Measurements from ENCODE around the gene CSKMT. TPM values are rescaled to one million over a fixed set of nuclear protein-coding genes. Genes with fewer than 3 reads are reported as not detected.

The CSKMT gene
- total RNA-seq, 1 experiment from 2014 or later = 49.2 TPM

GRCh38 chr11:62708793-62709192 is 43.7 kb downstream of the CSKMT start:
- no peak overlapping the region for H3K23ac ChIP-seq (ENCODE audit: insufficient read length, low read depth, low read length)
- no peaks in the 10 kb centered on the region for H3K27me3 Mint-ChIP-seq (ENCODE audit: low read depth)
- peak; percentile 58 for DNase-seq
- no peaks in the 10 kb centered on the region; the same call in 1 of the 2 replicates for H3K79me2 ChIP-seq (ENCODE audit: insufficient read depth, low read length)
- peaks cover 44 to 48% of the 10 kb centered on the region in 2 experiments for H3K4me1 Mint-ChIP-seq
- H3K18ac ChIP-seq (ENCODE audit: insufficient read length, low read depth, low read length) = peak overlapping the region; percentile 65
- H3K56ac ChIP-seq (ENCODE audit: insufficient read length, low read depth, low read length) = no peak overlapping the region
- no CpG with 5 or more reads among the region's 7 CpGs for WGBS (ENCODE audit: extremely low coverage, insufficient read length, low lambda C conversion rate)
- no peak overlapping the region for H3T11ph ChIP-seq (ENCODE audit: low read length)
- no peak overlapping the region for H4K8ac ChIP-seq (replicated peaks; ENCODE audit: insufficient read length, low read depth, low read length)
- TF ChIP-seq, protein P1, sequence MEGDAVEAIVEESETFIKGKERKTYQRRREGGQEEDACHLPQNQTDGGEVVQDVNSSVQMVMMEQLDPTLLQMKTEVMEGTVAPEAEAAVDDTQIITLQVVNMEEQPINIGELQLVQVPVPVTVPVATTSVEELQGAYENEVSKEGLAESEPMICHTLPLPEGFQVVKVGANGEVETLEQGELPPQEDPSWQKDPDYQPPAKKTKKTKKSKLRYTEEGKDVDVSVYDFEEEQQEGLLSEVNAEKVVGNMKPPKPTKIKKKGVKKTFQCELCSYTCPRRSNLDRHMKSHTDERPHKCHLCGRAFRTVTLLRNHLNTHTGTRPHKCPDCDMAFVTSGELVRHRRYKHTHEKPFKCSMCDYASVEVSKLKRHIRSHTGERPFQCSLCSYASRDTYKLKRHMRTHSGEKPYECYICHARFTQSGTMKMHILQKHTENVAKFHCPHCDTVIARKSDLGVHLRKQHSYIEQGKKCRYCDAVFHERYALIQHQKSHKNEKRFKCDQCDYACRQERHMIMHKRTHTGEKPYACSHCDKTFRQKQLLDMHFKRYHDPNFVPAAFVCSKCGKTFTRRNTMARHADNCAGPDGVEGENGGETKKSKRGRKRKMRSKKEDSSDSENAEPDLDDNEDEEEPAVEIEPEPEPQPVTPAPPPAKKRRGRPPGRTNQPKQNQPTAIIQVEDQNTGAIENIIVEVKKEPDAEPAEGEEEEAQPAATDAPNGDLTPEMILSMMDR (conservative IDR thresholded peaks at IDR 0.05) = no peak
- H3K36me3 Mint-ChIP-seq (ENCODE audit: insufficient read depth in 1 of 3, low read depth in 3 of 3) = peaks cover 26 to 45% (median 33%) of the 10 kb centered on the region in 3 experiments
- no peak overlapping the region for H2BK120ac ChIP-seq (ENCODE audit: low read depth, low read length, poor library complexity, severe bottlenecking)
- peak overlapping the region; percentile 91 for H3K9ac ChIP-seq (ENCODE audit: extremely low read depth, insufficient read length, low read length)
- H3K4me2 ChIP-seq (ENCODE audit: insufficient read depth, insufficient read length, low read length) = peak overlapping the region; percentile 99
- H3K9me3 Mint-ChIP-seq = no peaks in the 10 kb centered on the region; a peak in 1 of 5 replicates
- no peaks in the 10 kb centered on the region for H3K79me1 ChIP-seq (ENCODE audit: insufficient read depth, low read depth, low read length, poor library complexity, severe bottlenecking)
- no peak overlapping the region for H2BK5ac ChIP-seq (ENCODE audit: insufficient read length, low read length)
- no peaks in the 10 kb centered on the region for H3K27me3 ChIP-seq (ENCODE audit: insufficient read depth, low read length)
- no peak overlapping the region for H4K91ac ChIP-seq (ENCODE audit: insufficient read length, low read depth, low read length)
- peak overlapping the region; percentile 90 for H3K14ac ChIP-seq (ENCODE audit: insufficient read depth, low read length)
- peak overlapping the region; percentile 55 for H4K5ac ChIP-seq (ENCODE audit: insufficient read length, low read depth, low read length)
- H2BK15ac ChIP-seq (ENCODE audit: low read depth, low read length) = no peak overlapping the region
- peak overlapping the region; percentile 96 to 100 (median 98) for H3K27ac Mint-ChIP-seq
- no peak overlapping the region for H2BK20ac ChIP-seq (ENCODE audit: low read depth, low read length, poor library complexity, severe bottlenecking)
- no peak overlapping the region for H2BK12ac ChIP-seq (ENCODE audit: insufficient read length, low read depth, low read length)
- H3K4me3 Mint-ChIP-seq = peak overlapping the region; percentile 84 to 91
- H2AFZ ChIP-seq (ENCODE audit: low read length) = no peak overlapping the region
- peaks cover 28% of the 10 kb centered on the region for H3K23me2 ChIP-seq (ENCODE audit: insufficient read length, low read depth, low read length, poor library complexity, severe bottlenecking)
- peak overlapping the region; percentile 26 for H2AK5ac ChIP-seq (ENCODE audit: insufficient read length, low read length)
- peak overlapping the region; percentile 92 for H3K27ac ChIP-seq (ENCODE audit: insufficient read length, low read depth, low read length)
- H4K20me1 ChIP-seq (ENCODE audit: control insufficient read depth, insufficient read depth, insufficient read length) = no peaks in the 10 kb centered on the region
- H3K4me1 ChIP-seq (ENCODE audit: insufficient read depth, low read length) = peaks cover 2% of the 10 kb centered on the region; the same call in 1 of the 2 replicates
- H3K9me3 ChIP-seq (ENCODE audit: control insufficient read depth, low read depth, low read length) = no peaks in the 10 kb centered on the region
- no peak overlapping the region for H3K4ac ChIP-seq (ENCODE audit: low read depth, low read length)
